Activated CD8-positive, alpha-beta memory T cell treated with anti-CD3 and anti-CD28 coated beads, Interleukin-2, amount 50 U/mL, for 24 hours (primary cell): ENCODE results near the gene SLC25A22.

Experiments
- DNase-seq: peaks from one replicate; pipeline ENCODE4 v3.0.0-alpha.2; 2020; ENCODE audit errors: extremely low read depth

SLC25A22 gene

GRCh38 chr11:803467-803742 lies 5.3 kb upstream of the SLC25A22 start:
- DNase-seq: no peak

GRCh38 chr11:802693-803466 lies 4.8 kb upstream of the SLC25A22 start:
- no peak for DNase-seq

- DNase-seq: no peak
Observed at GRCh38 chr11:802018-802617, 4.0 kb upstream of the SLC25A22 start.

- no peak for DNase-seq
Observed at GRCh38 chr11:801097-801780, 3.2 kb upstream of the SLC25A22 start.

DNA sequence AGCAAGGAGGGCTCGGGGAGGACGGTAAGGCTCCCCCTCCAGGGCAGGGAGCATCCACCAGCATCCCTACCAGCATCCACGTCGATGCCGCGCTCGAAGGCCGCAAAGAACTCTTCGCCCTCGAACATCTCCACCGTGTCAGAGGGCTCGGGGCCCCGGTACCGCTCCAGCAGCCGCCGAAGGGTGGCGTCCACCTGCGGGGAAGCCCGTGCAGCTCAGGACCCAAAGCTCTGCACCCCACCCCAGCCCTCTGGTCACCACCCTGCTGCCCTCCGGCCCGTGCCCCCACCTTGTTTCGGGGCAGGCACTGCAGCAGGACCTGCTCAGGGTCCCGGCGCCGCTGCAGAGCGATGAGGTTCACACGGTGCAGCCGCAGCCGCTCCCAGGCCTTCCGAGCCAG lies 2.4 kb upstream of the SLC25A22 start:
- DNase-seq: no peak

DNA sequence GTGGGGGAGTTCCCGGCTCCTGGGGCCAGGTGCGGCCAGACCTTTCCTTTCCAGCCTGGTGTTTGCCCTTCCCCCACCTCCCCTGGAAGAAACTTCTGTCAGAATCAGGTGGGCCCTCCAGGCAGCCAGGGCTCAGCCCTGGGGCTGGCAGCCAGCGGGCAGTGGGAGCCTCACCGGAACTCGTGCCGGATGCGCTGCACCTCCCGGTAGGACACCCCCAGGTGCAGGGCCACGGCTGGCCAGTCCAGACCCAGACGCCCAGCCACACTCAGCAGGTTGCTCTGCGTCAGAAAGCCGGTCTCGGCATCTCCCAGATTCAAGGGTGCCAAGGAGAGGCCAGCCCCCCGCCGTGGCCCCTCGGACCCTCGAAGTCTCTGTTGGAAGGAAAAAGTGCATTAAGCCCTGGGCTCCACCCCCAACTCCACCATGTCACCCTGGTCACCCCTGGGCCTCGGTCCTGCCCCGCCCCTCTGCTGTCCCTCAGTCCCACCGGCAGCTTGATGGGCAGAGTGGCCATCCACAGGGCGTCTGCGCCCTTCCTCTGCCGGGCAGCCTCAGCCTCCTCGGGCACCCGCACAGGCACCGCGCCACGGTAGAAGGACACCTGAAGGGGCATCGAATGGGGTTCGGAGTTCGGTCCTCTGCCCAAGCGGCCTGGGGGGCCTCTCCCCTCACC lies 1.7 kb upstream of the SLC25A22 start:
- no peak for DNase-seq

DNA sequence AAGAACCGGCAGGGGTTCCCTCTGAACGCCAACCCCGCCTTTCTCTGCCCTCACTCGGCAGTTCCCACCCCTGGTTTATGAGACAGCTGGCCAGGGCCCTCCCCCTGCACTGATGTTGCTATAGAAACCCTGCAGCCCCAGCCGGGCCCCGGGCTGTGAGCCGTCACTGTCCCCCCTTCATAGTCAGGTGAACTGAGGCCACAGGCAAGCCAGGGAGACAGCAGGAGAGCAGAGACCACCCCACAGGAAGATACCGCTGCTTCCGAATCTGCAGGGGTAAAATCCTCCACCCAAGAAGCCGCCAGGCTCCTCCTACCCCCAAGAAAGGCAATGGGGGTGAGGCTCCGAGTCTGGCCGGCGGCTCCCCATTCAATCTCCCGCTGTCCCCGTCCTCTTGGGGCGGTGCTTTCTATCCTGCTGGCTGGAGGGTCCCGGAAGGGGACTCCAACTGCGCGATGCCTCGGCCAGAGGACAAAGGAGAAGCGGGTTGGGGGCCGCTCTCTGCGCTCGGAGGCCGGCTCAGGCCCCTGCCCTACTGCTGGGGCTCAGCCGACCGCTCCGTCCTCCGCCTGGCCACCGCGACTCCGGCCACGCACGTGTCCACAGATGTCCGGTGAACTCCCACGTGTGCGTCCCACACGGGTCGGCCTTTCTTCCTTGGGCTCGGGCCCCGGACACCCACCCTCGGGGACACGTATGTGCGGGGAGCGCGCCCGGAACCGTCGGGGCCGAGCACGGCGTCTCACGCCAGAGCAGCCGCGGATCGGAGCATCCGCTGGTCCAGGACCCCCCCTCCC lies 587 bp downstream of the SLC25A22 start:
- DNase-seq: peak; percentile 50

DNA sequence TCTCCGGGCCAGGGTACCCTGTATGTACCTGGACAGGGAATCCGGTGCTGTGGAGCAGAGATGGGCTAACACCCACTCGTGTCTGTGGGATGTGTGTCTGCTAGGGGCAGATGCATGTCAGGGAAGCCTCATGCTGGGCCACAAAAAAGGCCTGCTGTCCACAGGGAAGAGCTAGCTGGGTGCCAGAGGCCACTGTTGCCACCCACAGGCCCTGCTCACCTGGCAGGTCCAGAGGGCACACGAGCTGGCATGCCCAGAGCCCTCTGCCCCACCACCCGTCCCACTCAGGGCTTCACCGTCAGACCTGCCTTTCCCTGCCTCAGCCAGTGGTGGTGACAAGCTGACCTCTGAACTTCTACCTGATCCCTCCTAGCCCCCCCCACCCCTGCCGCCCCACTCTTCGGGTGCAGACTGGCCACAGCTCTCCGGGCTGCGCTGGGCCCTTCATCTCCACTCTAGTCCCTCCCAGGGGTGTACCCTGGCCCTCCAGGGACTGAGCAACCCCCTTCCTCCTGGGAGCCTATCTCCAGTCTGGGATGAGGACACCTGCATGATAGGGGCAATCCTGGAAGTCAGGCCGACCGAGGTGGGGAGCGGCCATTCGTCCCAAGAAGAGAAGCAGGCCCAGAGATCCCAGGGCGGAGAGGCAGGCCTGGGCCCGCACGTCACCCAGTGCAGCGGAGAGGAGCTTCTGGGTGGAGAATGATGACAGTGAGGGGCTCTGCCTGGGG lies 1.4 kb downstream of the SLC25A22 start:
- DNase-seq: no peak

DNA sequence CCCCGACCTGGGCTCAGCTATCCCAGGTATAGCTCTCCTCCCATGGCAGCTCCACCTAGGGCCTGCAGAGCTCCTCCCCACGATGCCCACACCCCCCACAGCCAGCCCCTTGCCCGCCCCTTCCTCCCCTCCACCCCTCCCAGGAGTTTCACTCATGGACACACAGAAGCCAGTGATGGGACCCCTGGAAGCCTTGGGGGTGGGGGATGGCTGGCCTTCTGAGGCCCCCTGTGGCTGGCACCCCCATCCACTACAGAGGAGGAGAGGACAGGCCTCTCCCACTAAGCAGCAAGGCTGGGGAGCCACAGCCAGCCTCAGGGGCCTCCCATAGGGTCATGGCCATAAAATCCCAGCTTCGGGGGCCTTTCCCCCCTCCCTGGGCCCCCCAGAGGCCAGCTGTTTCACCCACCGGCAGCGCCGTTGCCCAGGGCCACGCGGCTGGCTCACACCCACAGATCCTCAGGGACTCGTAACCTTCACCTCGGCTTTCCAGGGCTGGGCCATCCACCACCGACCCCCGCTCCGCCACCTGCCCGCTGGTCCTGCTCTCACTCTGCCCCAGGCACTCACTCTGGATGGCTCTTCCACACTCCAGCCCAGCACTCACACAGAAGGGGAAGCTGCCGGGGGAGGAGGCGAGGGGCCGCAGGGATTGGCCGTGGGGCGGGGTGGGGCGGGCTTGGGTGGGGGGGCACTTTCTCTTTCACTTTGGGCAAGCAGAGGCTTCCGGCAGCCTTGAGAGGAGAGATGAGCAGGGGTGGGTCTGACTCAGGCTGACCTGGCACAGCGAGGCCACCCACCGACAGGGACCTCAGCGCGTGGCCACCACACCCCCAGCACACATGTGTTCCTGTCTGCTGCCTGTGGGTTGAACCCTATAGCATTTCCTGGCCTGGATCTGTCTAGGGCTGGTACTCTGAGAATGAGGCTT lies 2.2 kb downstream of the SLC25A22 start:
- DNase-seq: peak; percentile 68

- no peak for DNase-seq
Observed at GRCh38 chr11:794766-795633, 3.1 kb downstream of the SLC25A22 start.

DNA sequence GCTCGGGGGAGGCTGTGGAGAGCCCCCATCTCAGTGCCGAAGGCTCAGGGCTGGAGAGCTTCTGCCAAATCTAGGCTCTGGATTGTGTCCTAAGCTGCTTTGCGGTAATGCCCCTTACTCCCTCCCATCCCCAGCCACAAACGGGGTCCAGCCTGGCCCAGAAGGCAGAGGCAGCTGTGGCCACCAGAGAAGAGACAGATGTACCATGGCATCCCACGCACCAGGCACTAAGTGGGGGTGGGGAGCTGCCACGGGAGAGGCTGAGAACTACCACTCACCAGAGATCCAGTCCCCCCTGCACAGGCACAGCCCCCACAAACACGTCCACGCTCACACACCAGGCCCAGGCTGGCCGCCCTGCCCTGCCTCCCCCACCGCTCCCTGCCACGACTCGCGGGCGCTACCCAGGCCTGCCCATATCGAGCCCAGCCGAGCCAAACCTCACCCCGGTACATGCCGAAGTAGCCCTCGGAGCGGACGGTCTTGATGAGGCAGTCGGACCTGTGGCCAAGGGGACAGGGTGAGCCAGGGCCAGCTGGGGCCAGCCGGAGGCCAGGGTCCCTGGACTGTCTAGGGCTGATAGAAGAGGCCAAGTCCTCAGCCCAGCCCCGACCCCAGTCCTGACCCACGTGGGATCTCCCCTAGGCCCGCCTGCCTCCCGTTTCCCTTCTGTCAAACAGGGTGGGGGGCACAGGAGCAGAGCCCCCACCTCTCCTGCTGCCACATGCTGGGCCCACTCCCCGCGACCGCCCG lies 3.9 kb downstream of the SLC25A22 start:
- DNase-seq: no peak

DNA sequence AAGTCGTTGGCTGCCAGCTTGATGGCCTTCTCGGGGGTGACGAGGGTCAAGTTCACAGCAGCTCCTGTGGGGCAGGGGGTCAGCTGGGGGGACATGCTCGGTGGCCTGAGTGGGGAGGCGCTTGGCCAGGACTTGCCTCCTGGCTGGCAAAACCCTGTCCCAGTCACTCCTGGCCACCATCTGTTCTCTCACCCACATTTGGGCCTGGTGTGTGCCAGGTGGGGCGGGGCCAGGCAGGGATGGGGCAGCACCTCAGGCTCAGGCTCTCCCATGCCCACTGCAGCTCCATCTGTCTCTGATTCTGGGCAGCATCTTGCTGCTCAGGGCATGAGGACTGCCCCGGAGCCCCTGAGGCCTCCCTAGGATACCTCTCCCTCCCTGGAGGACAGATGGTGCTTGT lies 4.5 kb downstream of the SLC25A22 start:
- no peak for DNase-seq

GRCh38 chr11:792873-793272 lies 5.2 kb downstream of the SLC25A22 start:
- no peak for DNase-seq

GRCh38 chr11:792535-792821 lies 5.6 kb downstream of the SLC25A22 start:
- DNase-seq: no peak

- no peak for DNase-seq
Observed at GRCh38 chr11:791658-792534, 6.2 kb downstream of the SLC25A22 start.

GRCh38 chr11:790721-791564 lies 7.1 kb downstream of the SLC25A22 start:
- DNase-seq: no peak

- DNase-seq: no peak
Observed at GRCh38 chr11:789943-790342, 8.1 kb downstream of the SLC25A22 start, which contains the start of gene CEND1. Gene CEND1, minus strand, starts transcription at chr11:790090. Its CDS starts 1,514 bp downstream, at chr11:788576.
